NCI-H748 (cell line): ENCODE results near the gene DIS3L.
"Not testable (repeated sequence)": the region's sequence is repeated elsewhere in the genome, so short reads cannot be mapped to it uniquely, and the experiment has no call there.

Experiments used
- DNase-seq: peaks from one replicate; lab custom pipeline; 2025; ENCODE audit not compliant: unreplicated experiment; lab: John Stamatoyannopoulos, UW

Gene DIS3L

DNA sequence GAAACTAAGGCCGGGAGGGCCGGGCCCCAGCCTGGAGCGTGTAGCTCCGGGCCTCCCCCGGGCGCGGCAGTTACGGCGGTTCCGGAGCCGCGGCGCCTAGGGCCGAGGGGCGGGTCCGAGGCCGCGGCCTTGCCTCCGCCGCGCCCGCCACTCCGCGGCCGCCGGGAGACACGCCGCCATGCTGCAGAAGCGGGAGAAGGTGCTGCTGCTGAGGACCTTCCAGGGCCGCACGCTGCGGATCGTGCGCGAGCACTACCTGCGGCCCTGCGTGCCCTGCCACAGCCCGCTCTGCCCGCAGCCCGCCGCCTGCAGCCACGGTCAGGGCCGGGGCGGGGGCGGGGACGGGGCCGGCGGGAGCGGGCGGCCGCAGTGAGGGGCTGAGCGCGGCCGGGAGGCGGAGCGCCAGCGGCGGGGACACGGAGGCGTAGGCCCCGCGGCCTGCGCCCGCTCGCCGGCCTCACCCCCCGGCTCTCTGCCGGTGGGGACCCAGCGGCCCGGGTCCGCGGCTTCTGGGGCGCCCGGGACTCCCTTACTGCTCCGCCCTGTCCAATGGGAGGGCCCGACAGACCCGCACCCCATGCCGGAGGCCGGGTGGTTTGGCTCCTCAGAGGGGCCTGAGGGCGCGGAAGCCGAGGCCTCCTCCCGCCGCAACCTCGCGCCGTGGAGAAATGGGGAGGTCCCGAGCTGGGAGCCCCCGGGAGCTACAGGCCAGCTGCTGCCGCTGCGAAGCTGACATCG, at the start of gene DIS3L:
Gene DIS3L, plus strand, starts transcription at position 150 of the 738 bp plus-strand sequence. Its CDS starts 29 bp downstream, at position 179.
- DNase-seq, result peak; percentile 76

DNA sequence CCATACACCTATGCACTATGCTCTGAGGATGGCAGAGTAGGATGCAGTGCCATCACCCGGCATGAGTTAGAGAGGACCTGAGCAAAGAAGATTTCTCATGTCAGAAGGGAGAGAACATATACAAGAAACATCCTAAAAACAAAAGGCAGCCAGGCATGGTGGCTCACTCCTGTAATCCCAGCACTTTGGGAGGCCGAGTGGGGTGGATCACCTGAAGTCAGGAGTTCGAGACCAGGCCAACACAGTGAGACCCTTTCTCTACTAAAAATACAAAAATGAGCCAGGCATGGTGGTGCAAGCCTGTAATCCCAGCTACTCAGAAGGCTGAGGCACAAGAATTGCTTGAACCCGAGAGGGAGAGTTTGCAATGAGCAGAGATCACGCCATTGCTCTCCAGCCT, 47.5 kb upstream of the DIS3L start:
- not testable (repeated sequence) for DNase-seq

DNA sequence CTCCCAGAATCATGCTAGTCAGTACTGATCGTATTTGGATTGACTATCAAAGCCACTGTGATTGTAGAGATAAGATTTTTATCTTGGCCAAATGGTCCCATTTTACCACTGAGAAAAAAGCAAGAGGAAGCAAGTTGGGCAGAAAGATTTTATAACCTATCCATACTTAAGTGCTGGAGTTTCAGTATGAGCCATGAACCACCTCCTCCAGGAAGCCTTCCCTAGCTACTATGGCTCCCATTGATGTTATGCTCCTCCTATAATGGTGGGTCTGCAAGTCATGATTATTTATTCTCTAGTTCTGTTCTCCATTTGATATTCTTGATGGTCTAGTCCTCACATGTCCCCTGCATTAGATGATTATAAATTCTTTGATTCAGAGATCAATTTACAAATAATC, 46.4 kb upstream of the DIS3L start:
- no peak for DNase-seq

DNA sequence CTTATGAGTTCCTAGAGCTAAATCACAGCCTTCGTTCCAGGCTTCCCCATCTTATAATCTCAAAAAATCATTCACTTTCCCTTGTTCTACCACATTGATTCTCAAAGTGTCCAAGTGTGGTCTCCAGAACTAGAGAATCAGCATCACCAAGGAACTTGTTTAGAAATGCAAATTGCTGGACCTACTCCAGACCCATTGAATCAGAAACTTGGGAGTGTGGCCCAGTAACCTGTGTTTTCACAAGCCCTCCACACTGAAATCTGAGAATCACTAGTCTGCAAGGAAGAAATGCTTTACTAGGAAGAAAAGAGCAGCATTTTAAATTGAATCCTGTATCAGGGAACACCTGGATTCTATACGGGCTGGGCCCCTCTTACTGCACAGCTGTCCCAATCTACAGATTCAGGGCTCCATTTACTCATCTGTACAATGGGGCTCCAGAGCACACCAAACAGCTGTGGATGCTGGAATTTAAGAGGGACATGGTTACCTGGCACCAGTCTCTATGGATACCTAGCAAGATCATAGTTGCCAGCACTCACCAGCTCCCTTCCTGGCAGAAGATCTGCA, 43.7 kb upstream of the DIS3L start:
- peak; percentile 13 for DNase-seq

DNA sequence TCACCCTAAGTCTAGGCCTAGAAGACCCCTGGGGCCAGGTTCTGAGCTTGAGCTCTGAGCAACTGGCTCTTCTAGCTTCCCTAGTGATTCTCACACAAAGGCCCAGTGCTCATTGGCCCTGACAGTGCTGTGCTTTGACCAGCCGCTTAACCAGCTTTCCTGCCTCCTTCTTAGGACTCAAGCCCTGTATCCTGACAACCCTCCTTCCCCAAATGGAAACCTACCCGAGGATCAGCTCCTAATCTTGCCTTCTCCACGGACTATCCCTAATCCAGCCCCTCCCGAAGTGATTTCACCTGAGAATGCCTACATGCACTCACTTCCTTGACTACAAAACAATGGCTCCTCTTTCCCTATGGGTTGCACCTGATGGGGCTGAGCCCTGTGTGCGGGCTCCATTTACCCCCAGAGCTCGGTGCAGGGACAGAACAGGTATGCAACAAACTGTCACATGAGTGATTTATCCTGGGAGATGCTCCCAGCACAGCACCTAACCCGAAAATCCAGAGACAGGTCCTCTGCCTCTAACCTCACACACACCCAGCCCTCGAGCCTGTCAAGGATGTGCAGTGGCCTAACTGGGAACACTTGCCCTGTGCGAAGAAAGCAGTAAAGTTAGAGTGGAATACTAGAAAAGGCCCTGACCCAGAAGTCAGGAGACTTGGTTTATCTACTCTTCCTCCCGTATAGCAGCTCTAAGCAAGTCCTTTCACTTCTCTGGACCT, 42.1 kb upstream of the DIS3L start:
- DNase-seq, result no peak

DNA sequence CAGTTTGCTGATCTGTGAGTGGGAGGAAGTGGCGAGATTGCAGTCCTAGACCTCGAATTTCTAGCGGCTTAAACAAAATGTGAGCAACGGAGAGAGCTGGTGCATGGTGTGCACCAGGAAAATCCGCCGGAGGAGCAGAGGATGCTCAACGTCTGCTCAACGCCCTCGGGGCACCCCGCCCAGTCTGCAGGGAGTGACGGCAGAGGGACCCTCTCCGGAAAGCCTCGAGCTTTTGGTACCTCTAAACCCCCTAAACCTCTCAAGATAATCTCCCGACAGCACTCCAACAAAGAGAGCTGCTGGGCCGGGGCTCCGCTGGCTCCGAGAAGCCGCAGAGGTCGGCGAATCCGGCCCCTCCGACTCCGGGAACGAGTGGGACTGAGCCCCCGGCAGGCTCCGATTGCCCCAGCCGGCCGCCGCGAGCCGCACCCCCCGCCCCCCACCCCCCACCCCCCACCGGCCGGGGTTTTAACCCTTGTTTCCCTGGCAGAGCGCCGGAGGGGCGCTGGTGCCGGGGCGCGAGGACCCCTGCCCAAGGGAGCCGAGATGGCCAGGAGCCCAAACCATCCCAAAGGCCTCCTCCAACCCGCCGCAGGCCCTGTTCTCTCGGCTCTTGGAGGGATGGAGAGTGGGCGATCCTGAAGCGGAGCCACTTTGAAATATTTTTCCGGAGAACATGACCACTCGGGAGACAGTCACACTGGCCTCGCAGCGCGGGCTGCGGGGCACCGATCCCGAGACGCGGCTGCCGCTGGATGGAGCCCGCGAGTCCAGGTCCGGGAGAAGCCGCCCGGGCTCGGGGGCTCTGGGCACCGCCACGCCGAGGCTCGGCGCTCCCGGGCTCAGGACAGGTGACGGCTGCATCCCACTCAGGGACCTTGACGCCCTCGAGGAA, 41.3 kb upstream of the DIS3L start:
- peak; percentile 69 for DNase-seq

DNA sequence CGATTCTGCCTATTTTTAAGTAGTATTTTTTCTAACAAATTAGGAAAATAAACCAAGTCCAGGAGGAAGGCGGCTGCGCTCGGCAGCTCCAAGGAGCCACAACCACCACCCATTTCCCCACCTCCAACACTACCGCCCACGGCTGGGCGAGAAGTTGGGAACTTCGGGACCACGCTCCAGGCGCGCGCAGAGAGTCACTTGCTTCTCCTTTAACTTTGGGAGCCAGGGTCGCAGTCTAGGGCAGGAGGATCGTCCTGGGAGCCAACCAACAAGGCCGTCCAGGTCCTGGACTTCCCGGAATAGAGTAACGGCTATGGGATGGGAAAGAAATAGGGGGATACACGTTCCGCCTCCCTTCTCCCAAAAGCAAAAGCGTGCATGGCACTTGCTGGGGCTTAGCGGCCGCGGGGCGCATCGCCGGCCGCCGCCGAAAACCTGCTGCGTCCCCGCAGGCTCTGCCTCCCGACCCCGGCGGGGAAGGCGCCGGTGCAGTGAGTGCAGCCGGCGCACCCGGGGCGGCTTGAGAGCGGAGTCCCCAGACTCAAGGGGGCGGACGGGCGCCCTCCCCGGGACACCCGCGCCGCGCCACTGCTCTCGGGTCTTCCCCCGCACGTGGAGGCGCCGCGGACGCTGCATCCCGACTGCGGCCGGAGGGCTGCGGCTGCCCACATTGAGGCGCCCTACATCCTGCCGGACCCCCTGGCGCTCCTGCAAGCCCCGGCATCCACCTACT, 40.5 kb upstream of the DIS3L start:
- peak; percentile 60 for DNase-seq

DNA sequence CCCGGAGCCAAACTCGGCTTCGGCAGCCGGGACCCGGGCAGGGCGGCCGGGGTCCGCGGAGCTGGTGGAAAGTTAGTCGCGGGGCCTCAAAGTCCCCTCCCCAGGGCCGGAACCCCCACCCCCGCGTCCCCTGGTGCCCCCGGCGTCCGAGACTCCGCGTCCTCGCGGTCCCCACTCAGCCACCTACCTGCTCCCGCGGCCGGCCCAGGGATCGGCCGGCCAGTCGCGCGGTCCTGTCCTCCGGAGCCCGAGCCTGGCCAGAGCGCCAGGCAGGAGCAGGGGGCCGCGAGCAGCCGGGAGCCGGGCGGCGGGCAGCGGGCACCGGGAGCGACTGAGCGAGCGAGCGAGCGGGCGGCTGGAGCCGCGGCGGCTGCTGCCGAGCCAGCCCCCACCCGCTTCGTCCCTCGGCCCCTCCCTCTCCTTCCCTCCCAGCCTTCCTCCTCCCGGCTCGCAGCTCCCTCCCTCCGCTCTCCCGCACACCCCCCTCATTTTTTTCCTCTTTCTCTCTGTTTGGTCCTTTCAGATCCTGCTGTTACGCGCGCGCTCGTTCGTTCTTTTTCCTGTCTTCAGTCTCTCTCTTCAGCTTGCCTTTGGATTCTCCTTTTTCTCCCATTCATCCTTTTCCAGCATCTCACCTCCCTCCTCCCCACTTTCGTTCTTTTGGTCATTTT, 39.8 kb upstream of the DIS3L start, which contains the start of gene MEGF11:
Gene MEGF11, minus strand, starts transcription at position 333 of the 671 bp plus-strand sequence. CDS start 125,347 bp downstream, outside the sequence.
- DNase-seq, result peak; percentile 51

DNA sequence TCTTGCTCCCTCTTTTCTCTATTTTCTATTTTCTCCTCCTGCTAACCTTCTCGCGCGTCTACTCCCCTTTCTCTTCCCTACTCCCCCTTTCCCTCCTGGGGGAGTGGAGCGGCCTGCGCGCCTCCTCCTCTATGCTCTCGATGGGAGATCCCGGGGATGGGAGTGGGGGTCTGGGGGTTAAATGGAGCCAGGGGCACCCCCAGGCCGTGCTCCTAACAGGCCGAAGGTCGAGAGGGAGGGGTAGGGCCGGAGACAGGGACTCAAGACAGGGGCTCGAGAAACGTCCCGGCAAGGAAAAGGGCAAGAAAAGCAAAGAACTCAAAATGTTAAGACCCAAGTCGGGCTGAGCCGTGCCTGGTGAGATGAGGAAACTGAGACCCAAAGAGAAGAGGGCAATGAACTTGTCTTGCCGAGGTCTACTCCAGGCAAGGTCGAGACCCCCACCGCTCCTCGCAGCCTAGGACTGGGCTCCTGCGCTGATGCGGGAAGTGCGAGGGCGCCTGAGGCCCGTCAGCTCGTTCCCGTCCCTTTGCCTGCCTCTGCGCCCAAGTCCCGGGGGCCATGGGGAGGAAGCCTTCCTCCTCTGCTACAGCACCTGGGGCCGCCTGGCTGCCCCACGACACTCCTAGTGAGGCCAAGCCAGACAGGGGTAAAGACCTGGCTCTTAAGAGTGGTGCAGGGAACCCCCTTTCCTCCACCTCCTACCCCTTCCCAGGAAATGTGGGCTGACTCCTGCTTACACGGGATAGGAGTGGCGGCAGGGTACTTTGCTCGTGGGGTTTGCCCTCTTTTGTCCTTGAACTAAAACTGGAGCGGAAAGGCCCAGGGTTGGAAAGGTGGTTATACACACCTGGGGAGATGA, 39.0 kb upstream of the DIS3L start:
- no peak for DNase-seq

DNA sequence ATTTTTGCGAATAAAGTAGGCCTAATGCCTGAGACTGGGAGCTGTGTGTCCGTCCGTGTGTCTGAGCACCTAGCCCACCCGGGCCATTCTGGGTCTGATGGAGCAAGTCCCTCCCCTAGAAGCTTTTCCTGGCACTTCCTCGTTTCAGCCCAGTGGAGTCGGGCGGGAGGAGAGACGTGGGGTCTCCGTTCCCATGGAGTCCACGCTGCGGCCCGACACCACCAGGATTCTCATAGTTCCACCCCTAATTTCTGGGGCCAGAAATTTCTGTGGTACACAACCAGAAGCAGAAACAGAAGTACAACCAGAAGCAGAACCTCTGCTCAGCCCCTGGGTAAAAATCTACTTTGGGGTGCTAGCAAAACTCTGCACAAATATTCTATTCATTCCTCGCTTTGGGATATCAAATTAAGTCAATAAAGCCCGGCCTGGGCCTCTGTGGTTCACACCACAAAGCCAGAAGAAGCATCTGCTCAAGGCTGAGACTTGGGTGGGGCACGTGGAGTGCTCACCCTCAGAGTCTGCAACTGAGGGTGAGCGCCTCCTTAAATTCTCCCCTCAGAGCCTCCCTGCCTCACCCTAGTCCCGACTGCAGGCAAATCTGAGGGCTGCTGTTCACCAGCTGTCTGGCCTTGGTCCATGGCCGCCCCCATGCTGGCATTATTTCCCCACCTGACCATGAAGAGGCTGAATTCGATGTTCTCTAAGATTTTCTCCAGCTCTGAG, 38.3 kb upstream of the DIS3L start:
- no peak for DNase-seq

DNA sequence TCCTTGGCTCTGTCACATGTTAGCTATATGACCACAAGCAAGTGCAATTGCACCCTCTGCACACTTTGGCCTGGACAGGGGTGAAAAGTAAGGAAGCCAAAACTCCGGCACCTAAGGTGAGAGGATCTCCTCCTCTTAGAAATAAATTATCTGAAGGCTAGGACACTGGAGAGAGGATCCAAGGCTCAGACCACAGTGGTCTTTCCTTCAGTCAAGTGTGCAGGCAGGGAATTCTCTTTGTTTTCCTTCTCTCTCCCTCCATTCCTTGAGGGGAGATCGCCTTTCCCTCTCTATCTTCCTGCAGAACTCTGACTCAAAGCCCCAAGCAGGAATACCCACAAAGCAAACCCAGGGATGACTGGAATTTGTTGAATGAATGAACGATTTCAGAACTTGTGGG, 36.7 kb upstream of the DIS3L start:
- DNase-seq, result no peak

DNA sequence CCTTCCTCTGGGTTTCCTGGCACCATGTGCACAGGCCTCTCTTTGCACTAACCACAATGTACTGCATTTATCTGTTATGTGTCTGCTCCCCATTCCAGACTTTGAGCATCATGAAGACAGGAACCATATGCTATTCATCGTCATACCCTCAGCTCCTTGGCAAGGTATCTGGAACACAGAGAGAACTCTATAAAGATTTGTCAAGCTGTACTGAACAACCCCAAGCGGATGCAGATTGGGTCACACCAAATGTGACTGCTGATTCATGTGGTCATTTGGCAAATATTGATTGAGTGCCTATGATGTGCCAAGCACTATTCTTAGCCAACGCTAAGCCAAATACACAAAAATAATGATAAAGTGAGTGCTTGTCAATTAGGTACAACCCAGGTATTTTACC, 32.3 kb upstream of the DIS3L start:
- no peak for DNase-seq

DNA sequence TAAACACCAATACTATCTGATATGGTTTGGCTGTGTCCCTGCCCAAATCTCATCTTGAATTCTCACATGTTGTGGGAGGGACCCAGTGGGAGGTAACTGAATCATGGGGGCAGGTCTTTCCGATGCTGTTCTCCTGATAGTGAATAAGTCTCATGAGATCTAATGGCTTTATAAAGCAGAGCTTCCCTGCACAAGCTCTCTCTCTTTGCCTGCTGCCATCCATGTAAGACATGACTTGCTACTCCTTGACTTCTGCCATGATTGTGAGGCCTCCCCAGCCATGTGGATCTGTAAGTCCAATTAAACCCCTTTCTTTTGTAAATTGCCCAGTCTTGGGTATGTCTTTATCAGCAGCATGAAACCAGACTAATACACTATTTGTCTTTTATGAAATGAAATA, 30.5 kb upstream of the DIS3L start:
- not testable (repeated sequence) for DNase-seq

DNA sequence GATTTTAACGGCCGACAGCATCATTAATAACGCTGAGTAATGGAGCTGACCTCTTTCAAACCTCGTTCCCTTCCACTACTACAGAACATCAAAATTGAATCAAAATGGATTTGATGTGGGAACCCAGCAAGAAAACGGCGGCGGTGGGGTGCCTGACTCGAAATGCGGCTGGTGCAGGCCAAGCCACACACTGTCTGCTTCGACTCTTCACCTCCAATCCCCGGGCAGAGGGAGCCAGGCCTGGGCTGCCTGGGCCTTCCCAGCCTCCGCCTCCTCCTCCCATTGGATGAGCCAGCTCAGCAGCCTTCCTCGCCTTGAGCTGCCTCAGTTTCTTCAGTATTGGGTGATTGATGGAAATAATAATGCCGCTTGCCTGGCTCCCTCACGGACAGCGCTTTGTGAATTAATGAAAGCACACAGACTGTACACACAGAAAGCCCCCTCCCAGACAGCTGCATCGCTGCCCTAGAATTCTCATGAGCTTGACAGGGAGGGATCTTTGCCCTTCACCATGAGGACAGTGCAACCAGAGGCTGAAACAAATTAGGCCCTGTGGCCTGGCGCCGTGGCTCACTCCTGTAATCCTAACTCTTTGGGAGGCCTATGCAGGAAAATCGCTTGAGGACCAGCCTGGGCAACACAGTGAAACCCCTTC, 28.4 kb upstream of the DIS3L start:
- DNase-seq, result no peak

DNA sequence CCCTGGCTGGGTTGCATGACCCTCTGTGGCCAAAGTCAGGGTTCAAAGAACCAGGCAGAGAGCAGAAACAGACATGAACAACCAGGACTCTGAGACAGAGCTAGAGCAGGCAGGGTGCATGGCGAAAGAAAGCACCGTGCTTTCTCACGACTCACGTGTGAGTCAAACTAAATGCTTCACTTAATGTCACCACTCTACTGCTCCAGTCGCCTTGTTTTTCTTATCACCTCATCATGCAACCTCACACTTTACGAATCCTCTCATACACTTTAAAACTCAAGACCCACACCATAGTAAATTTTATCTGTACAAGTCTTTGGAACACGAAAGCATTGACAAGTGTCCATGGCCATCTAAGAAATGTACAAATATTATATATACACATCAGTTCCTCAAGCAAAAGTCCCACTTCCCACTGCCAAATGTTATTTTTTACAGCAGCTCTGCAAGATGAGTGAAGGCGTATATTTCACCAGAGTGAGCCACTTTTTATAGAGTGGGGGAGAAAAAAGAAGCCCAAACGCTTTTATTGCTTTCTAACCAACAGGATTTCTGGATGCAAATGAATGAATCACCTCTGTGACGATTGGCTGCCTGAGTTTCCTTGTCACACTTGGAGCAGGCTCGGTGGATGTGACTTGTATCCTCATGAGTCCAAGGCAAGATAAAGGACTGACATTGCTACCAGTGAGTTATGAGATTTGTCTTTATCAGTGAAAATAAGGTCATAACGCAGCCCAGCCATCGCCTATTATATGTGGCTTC, 23.9 kb upstream of the DIS3L start:
- DNase-seq, result peak; percentile 27

DNA sequence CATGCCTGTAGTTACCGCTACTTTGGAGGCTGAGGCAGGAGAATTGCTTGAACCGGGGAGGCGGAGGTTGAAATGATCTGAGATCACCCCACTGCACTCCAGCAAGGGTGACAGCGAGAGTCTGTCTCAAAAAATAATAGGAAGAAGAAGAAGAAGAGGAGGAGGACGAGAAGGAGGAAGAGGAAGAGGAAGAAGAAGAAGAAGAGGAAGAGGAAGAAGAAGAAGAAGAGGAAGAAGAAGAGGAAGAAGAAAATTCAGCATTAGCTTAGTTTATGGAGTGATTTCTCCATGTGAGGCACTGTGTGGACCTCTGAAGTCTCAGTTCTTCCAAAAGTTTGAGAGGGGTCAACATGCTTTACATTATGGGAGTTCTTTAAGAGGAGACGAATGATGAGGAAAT, 22.4 kb upstream of the DIS3L start:
- no peak for DNase-seq

DNA sequence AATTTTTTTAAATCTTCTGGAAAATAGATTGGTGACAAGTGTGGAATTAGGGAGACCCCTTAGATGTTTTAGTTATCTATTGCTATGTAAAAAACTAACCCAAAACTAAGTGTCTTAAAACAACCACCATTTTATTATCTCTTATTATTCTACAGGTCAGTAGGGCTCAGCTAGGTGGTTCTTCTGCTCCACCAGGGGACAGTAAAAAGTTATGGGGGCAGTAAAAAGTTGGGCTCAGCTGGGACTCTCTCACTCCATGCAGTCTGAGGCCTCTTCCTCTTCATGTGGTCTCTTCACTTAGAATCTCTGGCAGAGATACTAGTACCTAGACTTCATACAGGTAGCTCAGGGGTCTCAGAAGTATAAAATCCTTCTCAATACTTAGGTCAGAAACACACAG, 18.0 kb upstream of the DIS3L start:
- DNase-seq, result no peak
